Stimulated activated CD4-positive, alpha-beta T cell treated with anti-CD3 and anti-CD28 coated beads, Interleukin-15, amount 100 ng/mL, for 48 hours (primary cell): ENCODE measurements around the gene ANXA3.
"Not testable (repeated sequence)": the region's sequence is repeated elsewhere in the genome, so short reads cannot be mapped to it uniquely, and the experiment has no call there.

Experiments
- DNase-seq, 2 donors: peaks; one replicate each; pipeline ENCODE4 v3.0.0-alpha.2; 2020; ENCODE audit warnings: low read depth in 2 of 2

Gene ANXA3

DNA sequence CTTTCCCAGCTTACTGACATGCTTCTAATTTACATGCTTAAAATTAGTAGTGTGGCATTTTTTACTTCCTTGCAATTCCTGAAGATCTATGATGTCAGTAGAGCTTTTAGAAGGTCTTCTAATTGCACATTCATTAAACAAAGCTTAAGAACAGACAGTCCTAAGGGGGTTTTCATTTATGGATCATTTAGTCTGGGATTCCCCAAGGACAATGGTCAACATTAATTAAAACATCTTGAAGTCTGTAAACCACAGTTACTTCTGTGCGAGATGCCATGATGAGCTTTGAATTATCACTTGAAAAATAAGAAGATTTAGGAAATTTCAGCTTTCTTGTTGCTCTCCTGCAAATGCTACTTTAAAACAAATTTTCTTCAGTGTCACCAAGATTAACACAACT is 20.2 kb downstream of the ANXA3 start:
- no peak for DNase-seq

DNA sequence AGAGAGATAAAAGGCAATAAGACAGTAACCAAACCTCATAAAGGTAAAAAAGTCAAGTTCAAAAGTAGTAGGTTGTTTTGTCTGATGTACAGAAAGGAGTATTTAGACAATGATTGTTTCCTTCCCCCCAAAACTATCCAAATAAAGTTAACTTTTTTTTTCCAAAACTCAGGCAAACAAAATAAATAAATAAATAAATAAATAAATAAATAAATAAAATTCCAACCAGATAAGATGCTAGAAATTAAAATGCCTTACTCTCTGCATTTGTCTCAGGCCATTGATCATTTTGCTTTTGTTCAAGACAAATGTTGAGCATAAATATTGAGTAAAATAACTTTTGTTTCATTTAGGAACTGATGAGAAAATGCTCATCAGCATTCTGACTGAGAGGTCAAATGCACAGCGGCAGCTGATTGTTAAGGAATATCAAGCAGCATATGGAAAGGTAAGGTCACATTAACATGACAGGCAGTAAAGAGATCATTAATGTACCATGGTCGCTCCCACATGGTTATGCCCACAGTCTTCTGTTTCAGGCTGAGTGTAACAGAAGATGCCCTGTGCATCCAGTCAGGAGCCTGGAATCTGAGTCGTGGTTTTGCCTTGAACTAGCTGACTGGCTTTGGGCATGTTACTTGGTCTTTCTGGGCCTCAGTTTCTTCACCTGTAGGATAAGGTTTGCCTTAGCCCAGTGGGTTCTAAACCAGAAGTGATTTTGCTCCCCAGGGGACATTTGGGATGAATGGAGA is 27.3 kb downstream of the ANXA3 start:
- no peak for DNase-seq

DNA sequence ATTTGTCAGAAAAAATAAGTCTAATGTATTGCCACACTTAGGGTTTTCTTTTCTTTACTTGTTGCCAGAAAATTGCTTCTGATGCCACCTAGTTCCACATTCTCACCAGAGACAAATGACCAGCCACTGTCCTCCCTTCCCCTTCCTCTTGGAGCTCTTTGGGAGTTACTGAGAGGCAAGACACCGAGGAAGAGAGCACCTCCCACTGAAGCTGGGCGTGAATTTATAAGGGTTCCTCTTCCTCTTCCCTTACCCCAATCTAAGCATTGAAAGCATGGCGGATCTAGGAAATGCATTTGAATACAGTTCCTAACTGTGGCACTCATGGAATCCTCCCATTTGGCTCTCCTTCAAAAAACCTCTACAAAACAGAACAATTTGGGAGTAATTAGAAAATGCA is 30.0 kb downstream of the ANXA3 start:
- no peak for DNase-seq

DNA sequence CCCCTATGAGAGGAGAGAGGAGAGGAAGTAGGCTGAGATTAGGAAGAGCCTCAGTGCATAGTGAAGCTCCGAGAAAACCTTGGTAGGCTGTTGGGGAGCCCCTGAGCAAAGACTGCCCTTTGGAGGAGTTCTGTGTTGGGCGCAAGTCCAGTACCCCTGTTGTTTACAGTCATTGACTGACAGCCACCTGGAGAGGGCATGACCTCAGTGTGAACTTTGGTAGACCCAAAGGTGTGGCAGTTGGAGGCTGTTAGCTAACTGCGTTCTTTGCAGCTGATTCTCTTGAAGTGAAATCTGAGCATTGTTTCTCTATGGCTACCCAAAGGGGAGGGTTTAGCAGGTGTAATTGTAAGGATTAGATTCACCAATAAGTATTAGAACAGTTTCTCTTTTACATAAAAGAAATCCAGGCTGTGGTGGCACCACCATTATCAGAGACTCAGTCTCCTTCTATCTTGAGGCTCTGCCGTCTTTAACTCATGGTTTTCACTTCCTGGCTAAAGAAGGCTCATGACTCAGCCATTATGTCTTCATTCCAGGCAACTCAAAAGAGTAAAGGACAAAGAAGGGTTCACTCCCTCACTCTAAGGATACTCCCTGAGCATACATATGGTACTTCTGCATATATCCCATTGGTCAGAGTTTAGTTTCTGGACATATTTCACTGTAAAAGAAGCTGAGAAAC is 33.4 kb downstream of the ANXA3 start:
- DNase-seq = no peak

DNA sequence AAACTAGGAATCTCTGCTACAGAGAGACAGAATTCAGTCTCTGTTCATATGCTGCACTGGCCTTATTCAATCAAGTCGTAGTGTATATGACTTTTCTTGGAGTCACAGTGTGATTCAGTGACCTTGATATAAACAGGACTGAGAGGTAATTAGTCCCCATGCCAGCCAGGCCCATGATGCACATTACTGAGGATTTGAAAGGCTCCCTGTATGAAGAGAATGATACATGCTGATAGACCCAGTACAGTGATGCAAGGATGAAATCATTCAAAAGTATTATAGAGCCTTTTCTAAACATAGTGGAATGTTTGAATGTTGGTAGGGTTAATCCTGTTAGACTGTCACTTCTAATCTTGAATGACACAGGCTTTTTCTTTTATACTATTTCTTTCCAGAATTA is 34.1 kb downstream of the ANXA3 start:
- no peak for DNase-seq

DNA sequence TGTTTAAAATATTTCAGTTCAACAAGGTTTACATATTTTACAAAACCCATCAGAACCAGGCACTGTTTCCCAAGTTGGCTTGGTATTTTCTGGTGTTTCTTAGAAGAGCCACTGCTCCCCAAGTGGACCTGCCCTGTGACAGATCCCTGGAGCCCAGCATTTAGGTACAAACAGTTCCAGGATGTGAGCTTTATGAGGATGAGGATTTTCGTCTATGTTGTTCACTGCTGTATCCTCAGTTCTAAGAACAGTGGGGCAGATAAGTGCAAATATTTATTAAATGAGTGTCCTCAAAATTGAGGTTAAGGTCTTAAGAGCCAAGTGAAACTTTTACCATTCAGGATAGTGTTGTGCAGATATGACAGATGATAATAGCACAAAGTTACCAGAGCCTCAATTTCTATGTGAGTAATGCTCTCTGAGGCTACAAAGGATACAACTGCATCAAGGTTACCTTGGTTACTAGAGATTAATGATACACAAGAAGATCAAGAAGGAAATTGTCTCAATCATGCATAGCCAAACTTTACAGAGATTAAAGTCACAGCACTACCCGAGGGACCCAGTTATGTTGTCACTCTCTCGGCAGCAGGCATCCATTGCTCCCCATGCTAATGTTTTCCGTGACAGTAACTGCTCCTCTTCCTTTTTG is 37.5 kb downstream of the ANXA3 start:
- DNase-seq = no peak

DNA sequence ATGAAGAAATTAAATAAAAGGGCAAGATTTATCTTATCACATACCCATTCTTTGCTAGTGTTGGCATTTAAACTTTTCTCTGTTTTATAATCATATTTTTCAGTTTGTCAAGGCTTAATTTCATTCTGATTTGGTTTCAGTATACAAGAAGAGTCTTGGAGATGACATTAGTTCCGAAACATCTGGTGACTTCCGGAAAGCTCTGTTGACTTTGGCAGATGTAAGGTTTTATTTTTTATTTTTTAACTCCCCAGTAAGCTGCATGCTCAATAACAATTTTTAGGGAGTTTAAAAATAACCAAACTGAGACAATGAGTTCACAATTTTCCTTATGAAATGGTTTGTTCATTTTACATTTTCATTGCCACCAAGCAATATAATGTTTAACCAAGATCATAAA is 39.8 kb downstream of the ANXA3 start:
- no peak for DNase-seq

DNA sequence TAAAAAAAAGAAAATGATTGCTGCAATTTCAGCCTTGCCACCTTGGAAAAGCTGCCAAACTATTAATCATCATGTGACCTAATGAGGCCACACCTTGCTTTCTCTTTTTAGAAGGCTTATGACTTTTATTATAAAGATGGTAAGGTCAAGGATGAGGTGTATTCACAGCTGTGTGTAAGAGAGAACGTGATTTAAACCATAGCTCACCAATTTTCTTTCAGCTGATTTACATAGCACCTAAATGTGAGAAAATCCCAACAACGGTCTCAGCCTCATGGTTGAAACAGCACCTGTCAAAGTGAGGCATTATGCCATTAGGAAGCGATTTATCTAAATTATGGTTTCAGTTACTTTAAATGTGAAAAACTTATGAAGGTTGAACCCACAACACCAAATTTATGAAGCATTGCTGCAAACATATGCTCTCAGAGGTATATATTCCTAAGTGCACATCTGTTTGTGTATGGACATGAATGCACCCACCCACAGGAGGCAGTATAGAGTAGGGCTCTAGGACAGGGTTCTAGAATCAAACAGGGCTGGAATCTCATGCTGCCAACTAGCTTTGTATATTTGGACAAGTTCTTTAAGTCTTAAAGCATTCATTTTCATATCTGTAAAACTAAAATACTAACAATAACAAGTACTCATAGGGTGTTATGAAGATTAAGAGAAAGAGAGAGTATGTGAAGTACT is 40.7 kb downstream of the ANXA3 start:
- DNase-seq = no peak

DNA sequence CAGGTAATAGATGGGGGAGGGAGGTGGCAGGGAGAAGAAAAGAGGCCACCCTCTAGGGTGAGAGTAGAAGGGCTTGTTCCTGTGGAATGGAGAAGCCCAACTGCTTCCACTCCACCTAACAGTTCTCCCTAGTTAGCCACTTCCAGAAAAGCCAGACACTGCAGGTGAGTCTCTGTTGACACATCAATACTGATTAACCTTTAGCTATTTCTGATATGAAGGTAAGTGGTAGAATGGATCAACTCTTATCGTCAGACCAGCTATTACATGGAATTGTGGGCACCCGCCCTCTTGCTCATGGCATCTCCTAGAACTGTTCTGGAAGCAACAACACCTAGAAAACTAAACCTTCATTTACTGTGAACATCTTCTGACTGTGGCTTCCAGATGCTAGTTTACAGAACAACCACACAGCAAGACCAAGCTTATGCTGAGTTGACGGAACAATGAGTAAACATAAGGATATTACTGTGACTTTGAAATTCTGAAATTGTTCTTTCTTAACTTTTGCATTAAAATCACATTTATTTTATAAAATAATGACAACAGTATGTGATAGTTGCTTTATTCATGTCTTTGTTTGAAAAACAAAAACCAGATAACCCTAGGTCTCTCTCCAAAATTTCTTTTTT is 44.7 kb downstream of the ANXA3 start:
- DNase-seq = no peak

DNA sequence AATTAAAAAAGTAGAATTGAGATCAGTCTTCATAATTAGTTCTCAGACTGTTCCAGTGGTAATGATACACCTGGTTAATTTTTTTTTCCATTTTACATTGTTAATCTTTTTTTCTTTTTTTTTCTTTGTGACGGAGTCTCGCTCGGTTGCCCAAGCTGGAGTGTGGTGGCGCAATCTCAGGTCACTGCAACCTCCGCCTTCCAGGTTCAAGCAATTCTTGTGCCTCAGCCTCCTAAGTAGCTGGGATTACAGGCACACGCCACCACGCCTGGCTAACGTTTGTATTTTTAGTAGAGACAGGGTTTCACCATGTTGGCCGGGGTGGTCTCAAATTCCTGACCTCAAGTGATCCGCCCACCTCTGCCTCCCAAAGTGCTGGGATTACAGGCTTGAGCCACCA is 46.9 kb downstream of the ANXA3 start:
- not testable (repeated sequence) for DNase-seq

DNA sequence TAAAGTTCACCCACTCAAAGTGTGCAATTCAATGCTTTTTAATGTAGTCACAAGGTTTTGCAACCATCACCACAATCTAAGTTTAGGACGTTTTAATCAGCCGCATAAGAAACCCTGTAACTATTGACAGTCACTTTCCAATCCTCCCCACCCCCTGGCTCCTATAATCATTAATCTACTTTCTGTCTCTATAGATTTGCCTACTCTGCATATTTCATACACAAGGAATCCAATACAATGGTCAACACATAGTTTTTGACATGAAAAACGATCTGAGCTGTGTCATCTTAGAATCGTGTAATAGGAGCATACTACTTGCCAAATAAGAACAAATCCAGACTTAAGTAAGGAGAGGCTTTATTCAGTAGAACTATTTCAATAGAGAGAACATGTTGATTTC is 47.6 kb downstream of the ANXA3 start:
- DNase-seq = no peak

DNA sequence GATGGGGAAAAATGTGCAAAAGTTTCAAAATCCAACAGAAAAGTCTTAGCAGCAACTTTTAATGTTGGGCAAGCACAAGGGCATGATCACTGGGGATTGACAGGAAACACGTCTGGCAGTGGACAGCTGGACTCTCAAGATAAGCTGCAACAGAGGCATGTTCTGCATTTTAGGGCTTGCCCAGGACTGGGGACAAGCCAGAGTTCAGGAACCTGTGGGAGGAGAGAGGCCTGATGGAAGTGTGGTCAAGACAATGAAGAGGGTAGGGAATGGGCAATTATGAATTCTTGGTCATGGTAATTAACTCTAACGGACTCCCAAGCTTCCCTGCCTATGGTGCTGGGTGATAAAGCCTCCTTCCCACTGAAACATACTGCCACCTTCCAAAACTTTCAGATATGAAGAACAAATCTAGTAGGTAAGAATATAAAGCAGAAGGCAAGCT is 48.4 kb downstream of the ANXA3 start:
- no peak for DNase-seq

DNA sequence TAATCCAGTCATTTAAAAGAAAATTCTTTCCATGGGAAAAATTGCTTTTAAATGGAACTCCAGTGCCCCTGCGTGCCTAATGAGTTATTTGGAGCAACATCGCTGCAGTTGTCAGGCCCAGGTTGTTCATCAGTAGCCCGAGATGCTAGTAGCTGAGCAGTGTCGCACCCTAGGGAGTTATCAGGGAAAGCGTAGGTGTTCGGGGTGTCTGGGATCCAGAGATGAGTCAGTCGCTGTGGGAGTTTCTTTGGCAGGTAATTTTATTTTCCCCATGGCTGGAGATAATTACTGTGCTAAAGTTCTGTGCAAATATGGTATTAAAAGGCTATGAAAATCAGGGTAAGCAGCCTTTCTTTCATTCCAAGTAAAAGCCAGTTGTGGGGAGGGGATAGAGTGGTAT is 49.4 kb downstream of the ANXA3 start:
- no peak for DNase-seq

DNA sequence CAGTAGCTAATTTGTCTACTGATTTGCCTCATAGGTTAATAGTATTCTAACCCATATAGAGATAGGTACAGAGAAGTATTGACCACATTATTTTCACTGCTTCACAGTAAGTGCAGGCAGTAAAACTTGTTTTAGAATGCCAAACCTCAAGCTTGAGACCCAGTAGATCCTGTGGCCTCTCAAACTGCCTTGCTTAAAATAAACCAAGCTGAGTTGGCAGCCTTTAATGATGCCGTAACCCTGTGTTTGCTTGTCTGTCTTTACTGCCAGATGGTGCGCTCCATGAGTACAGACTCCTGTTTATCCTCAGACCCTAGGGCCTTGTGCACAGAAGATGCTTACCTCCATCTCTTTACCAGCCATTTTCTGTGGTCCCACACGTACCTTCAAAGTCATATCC is 50.8 kb downstream of the ANXA3 start:
- DNase-seq = no peak

DNA sequence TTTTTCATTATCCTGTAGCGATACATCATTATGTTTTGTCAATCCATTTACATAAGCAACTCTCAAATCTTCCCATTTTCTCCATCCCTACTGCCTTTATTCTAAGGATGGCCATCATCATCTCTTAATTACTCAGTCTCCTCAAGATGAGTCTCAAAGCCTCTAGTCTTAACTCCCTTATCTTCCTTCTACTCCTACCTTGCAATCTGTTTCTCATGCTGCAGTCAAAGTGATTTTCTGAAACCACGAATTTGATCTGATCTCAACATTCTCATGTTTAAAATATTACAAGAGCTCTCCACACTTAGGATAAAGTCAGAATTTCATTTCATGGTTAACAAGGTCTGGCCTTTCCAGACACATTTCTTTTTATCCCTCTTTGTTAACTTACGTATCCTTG is 51.8 kb downstream of the ANXA3 start:
- DNase-seq = no peak

DNA sequence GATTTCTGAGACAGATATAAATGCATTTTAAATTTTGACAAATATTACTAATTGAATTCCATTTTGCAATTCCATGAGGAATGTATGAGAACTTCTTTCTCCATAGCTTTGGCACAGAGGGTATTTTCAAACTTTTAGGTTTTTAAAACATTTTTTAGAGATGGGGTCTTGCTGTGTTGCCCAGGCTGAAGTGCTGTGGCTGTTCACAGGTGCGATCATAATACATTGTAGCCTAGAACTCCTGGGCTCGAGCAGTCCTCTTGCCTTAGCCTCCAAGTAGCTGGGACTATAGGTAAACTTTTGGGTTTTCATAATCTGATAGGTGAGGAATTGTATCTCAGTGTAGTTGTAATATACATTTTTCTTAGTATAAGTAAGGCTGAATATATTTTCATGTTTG is 53.4 kb downstream of the ANXA3 start:
- DNase-seq = no peak

DNA sequence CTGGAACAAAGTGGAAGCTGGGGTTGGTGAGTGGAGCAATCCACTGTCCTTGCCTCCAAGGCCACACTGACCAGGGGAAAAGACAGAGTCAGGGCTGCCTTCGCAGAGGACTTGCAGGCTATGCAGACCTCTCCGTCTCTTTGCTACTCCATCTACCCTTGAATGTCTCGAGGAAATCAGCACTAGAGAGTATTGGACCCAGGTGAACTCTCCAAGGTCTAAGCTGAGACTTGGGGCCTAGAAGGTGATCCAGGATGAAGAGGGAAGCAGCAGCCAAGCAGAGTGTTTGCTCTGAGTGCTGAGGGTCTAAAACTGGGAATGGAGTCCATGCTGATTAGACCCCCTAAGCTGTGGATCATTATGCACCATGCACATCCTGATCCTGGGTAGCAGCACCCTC is 54.5 kb downstream of the ANXA3 start:
- no peak for DNase-seq

DNA sequence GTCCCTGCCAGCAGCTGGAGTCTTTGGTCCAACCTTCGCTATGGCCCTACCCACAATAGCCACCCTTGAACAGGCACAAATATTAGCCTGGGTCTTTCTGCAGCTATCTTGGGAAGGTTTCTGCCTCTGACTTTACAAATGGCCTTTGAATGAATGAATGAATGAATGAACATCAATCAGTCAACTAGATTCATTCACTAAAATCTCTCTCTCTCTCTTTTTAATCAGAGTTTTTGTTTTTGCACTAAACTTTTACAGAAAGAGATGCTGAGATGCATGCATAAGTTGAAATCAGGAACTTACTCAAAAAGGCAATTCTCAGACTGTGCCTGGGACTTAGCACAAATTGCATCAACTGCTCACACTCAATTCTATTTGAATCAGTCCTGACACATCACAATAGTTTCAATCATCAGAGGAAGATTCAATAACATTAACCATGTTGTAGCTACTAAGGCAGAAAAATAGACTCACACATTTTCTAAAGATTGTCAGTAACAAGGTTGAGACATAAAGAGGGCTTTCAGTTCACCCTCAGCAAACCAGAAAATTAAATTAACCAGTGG is 55.0 kb downstream of the ANXA3 start:
- DNase-seq = no peak

DNA sequence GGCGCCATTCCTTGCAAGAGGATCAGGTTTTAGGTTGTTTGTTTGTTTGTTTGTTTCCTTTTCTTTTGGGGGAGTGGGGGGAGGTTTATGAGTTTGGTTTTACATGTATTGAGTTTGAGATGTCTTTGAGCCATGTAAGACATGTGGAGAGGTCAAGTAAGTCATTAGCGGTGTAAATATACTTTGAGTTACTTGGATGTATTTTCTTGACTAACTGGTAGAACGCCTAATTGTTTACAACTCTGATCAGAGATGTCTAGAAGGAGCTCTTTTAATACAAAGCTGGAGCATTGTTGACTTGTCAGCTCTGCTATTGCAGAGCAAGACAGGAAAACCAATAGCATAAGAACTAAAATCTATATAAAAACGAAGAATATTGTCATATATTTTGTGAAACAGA is 57.1 kb downstream of the ANXA3 start:
- DNase-seq = no peak

DNA sequence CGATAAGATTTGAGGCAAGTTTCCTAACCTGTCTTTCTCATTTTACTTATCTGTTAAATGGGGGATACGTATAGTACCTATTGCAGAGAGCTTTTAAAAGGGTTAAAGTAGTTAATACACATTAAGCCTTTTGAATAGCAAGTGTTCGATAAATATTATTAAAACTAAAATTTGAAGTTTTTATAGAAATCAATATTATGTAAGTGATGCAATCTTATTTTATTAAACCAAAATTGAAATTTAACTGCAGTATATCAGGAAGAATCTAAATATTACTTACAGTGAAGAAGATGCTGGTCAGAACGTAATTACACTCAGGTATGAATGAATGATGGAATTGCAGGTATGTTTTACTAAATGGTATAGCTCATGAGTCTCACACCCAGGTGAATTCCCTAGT is 58.0 kb downstream of the ANXA3 start:
- no peak for DNase-seq

DNA sequence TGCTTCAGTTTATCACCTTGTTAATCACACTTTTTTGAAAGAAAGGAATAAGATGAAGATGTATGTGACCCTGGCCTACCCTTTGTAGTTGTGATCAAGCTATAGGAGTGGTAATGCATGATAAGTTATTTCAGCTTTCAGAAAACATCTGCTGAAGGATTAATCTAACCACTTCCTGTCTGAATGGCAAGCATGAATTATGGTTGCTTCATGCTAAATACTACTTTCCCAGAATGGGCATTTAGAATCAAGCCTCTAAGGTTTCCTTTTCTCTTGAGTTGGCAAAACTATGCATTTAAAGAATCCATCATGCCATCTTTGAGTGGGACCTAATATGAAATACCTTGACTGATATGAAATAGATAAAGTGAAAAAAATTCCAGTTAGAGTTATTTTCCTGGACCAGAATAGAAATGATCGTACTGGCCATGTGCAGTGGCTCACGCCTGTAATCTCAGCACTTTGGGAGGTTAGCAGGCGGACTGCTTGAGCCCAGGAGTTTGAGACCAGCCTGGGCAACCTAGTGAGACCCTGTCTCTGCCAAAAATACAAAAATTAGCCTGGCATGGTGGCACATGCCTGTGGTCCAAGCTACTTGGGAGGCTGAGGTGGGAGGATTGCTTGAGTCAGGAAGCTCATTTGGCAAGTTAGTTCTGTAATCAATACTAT is 59.1 kb downstream of the ANXA3 start:
- DNase-seq = no peak
